Psoas muscle (tissue), 8 donors: ENCODE results near the gene APBB1. TPM values are rescaled to one million over a fixed set of nuclear protein-coding genes. Genes with fewer than 3 reads are reported as not detected.
A peak's percentile ranks its signal among the peaks of the same experiment; 100 is the strongest.

Experiments used
- ATAC-seq, 4 donors: fragments of 200-7000 bp; cut with Tn5 transposase; one replicate each; pipeline ENCODE4 v1.9.1; 2020; ENCODE audit warnings: moderate library complexity in 3 of 4, mild to moderate bottlenecking in 2 of 4
- DNase-seq, 2 donors: peaks; one replicate each; pipeline ENCODE4 v3.0.0-alpha.2; 2020
- H3K27ac ChIP-seq: fragments of 200-600 bp; one replicate; pipeline ENCODE4 v1.8.0; 2022
- H3K27me3 ChIP-seq, 3 donors: fragments of 200-600 bp in 1 of 3; one replicate each; pipeline versions ENCODE4 v1.6.1 to v1.8.0; 2013 to 2022; ENCODE audit warnings: low read length in 2 of 3, mild to moderate bottlenecking in 2 of 3, moderate library complexity in 1 of 3; ENCODE audit not compliant: insufficient read depth in 3 of 3
- H3K36me3 ChIP-seq, 2 donors: fragments of 200-600 bp in 1 of 2; one replicate each; pipeline versions ENCODE4 v1.6.1 to v1.8.0; 2013 to 2022; ENCODE audit warnings: low read depth in 1 of 2, mild to moderate bottlenecking in 1 of 2, moderate library complexity in 1 of 2; ENCODE audit not compliant: insufficient read depth in 1 of 2
- H3K4me1 ChIP-seq: fragments of 200-600 bp; one replicate; pipeline ENCODE4 v1.8.0; 2022
- H3K4me3 ChIP-seq: fragments of 200-600 bp; one replicate; pipeline ENCODE4 v1.8.0; 2022; ENCODE audit warnings: mild to moderate bottlenecking
- H3K9me3 ChIP-seq: fragments of 200-600 bp; one replicate; pipeline ENCODE4 v1.8.0; 2022
- CTCF ChIP-seq: fragments of 200-600 bp; IDR thresholded peaks from one replicate; pipeline ENCODE4 v1.8.0; 2022; ENCODE audit warnings: antibody characterized with exemption
- WGBS, 3 donors: extraction: QIAGEN DNeasy Blood & Tissue Kit; methylation state at CpG; one replicate each; pipeline versions ENCODE4 v1.1.6 to v1.1.7; 2013; 5-methylcytosine and 5-hydroxymethylcytosine counted together
- intact Hi-C, 2 donors: fragments of 100-400 bp; cut with DNase I; formaldehyde crosslinking; loops; one replicate each; pipeline versions ENCODE4 v1.11.0 to v1.14.2; 2022
- long read RNA-seq, 2 donors: library from polyadenylated mRNA; unstranded; transcript quantifications; one replicate each; pipeline ENCODE4 v2.0.0, GENCODE V29; 2021
- polyA plus RNA-seq, 3 donors: library from polyadenylated mRNA; stranded (reverse); fragments of 200-250 nt; gene quantifications; one replicate each; pipeline ENCODE4 v1.2.3, GENCODE V29; 2013
- total RNA-seq, 4 donors: library from RNA; stranded (reverse); fragmentation: NEBNext Ultra II Directional in 2 of 4; extraction: Animal tissue kit (Norgen Biotek cat#: 25700) in 2 of 4; gene quantifications; one replicate each; pipeline versions ENCODE4 v1.2.1 to v1.2.4, GENCODE V29; 2021 to 2023
- donor health status: healthy with polysubstance abuse.
- donor health status: DM: no; HTN: no; CAD: no; lungs with moderate emphysema.
- donor health status: Bipolar disorder and iron deficiency.
- donor health status: healthy.
- donor health status: DM: yes; HTN: yes; CAD: no.
- donor health status: DM: no; HTN: no; CAD: no.
- donor health status: DM: no; HTN: no; CAD: no.
- donor health status: DM: yes; HTN: yes; CAD: no.

The APBB1 gene
- total RNA-seq = 10 to 100 TPM; 36.5 to 53.9 (median 43.0) TPM
- 10 to 100 TPM; 39.5 to 49.5 (median 42.5) TPM for polyA plus RNA-seq
- long read RNA-seq, donor 1, transcript APBB1-201 (14 exons, 2,636 nt) = major isoform, 43 of 79 reads
- long read RNA-seq, donor 1, transcript APBB1-202 (14 exons, 2,619 nt) = minor isoform, 12 of 79 reads
- long read RNA-seq, donor 1, partial matches to known transcripts = 13 of 79 reads
- long read RNA-seq, donor 1, other reads (novel, unspliced or antisense) = 7 of 79 reads
- long read RNA-seq, donor 2, transcript APBB1-202 (14 exons, 2,619 nt) = minor isoform, 20 of 146 reads
- long read RNA-seq, donor 2, transcript APBB1-201 (14 exons, 2,636 nt) = major isoform, 84 of 146 reads
- long read RNA-seq, donor 2, partial matches to known transcripts = 19 of 146 reads
- long read RNA-seq, donor 2, other reads (novel, unspliced or antisense) = 21 of 146 reads

- Histone ChIP-seq H3K4me3 (peak within 1 kb of the TSS; percentile 90), H3K4me1 (peaks cover 9% of the 10 kb centered on the region), H3K36me3 (no peaks in the 10 kb centered on the region), H3K27me3 (peaks cover 0 to 1% (median 0%) of the 10 kb centered on the region in 3 donors), H3K27ac (peak within 1 kb of the TSS; percentile 89), H3K9me3 (no peaks in the 10 kb centered on the region)
- ATAC-seq (peak; percentile 94 to 98 (median 96)), DNase-seq (peak; percentile 77 to 84)
- intact Hi-C loops = loop anchor here in 1 of 2 donors (2.0 kb wide), 1 partner anchor 28 kb away; the partner anchor contains the start of gene SMPD1
- TF ChIP-seq CTCF = peak; percentile 18
- 0 to 1% (median 0%) methylated on average over 27 to 74 of the region's 75 CpGs for WGBS, 3 donors
These were observed at the start of gene APBB1 for GRCh38 chr11:6419009-6419631. TSS of gene APBB1 (minus strand) at chr11:6419094. CDS start at chr11:6411347, 7,747 bp downstream.

GRCh38 chr11:6459099-6459450 is 40.2 kb upstream of the APBB1 start:
- WGBS, 3 donors = 89 to 94% (median 91%) methylated on average over 1 of the region's 1 CpG
- ATAC-seq = no peak
- H3K4me1 ChIP-seq = peaks cover 11% of the 10 kb centered on the region

GRCh38 chr11:6458352-6459098 is 39.6 kb upstream of the APBB1 start:
- intact Hi-C loops = no loop called here
- Histone ChIP-seq H3K27ac (no peak overlapping the region), H3K4me3 (no peak overlapping the region), H3K4me1 (peaks cover 11% of the 10 kb centered on the region), H3K27me3 (no peaks in the 10 kb centered on the region), H3K36me3 (peaks cover 2 to 95% of the 10 kb centered on the region in 2 donors), H3K9me3 (no peaks in the 10 kb centered on the region)
- 68 to 89% (median 76%) methylated on average over 2 of the region's 2 CpGs for WGBS, 3 donors
- DNase-seq (no peak), ATAC-seq (no peak)
- no peak for TF ChIP-seq CTCF

More at GRCh38 chr11:6459099-6459450, 40.2 kb upstream of the APBB1 start:
- H3K4me3 ChIP-seq = no peak overlapping the region
- no peaks in the 10 kb centered on the region for H3K9me3 ChIP-seq
- no peak overlapping the region for H3K27ac ChIP-seq
- H3K36me3 ChIP-seq = peaks cover 4 to 95% of the 10 kb centered on the region in 2 donors
- no peak for DNase-seq
- intact Hi-C loops = no loop called here
- H3K27me3 ChIP-seq = no peaks in the 10 kb centered on the region
- no peak for TF ChIP-seq CTCF

GRCh38 chr11:6457581-6458320 is 38.9 kb upstream of the APBB1 start:
- no peak overlapping the region for H3K4me3 ChIP-seq
- DNase-seq (no peak), ATAC-seq (no peak)
- no peak for TF ChIP-seq CTCF
- no peaks in the 10 kb centered on the region for H3K9me3 ChIP-seq
- peaks cover 2 to 95% of the 10 kb centered on the region in 2 donors for H3K36me3 ChIP-seq
- H3K4me1 ChIP-seq = peaks cover 11% of the 10 kb centered on the region
- 93 to 95% (median 95%) methylated on average over 23 to 26 of the region's 26 CpGs for WGBS, 3 donors
- H3K27ac ChIP-seq = no peak overlapping the region
- H3K27me3 ChIP-seq = no peaks in the 10 kb centered on the region
- intact Hi-C loops = no loop called here
